Measurements from ENCODE around the gene MCTP1. TPM values are rescaled to one million over a fixed set of nuclear protein-coding genes. Genes with fewer than 3 reads are reported as not detected.

Gene MCTP1
- total RNA-seq, 1 donor from 2014 or later = 1.9 TPM

- Mint-ChIP-seq H3K27me3 (no peaks in the 10 kb centered on the region), H3K36me3 (ENCODE audit: low read depth) (no peaks in the 10 kb centered on the region), H3K4me3 (no peak overlapping the region), H3K27ac (no peak overlapping the region), H3K9me3 (no peaks in the 10 kb centered on the region), H3K4me1 (no peaks in the 10 kb centered on the region)
- intact Hi-C loops (cut with micrococcal nuclease) = loop anchor here (10.0 kb wide), 1 partner anchor 1272 kb away; the partner anchor contains the start of genes NR2F1 and NR2F1-AS1
- POLR2A ChIA-PET = no interaction called here
- CTCF ChIA-PET = no interaction called here
- ATAC-seq (ENCODE audit: low read depth) (no peak), DNase-seq (no peak)
- TF ChIP-seq CTCF (IDR thresholded peaks at IDR 0.05) = no peak
These were observed 427.8 kb downstream of the MCTP1 start for GRCh38 chr5:94857111-94857510.

- Mint-ChIP-seq H3K4me1 (no peaks in the 10 kb centered on the region), H3K27me3 (no peaks in the 10 kb centered on the region), H3K36me3 (ENCODE audit: low read depth) (no peaks in the 10 kb centered on the region), H3K27ac (no peak overlapping the region), H3K4me3 (no peak overlapping the region), H3K9me3 (no peaks in the 10 kb centered on the region)
- no peak for DNase-seq
- ATAC-seq (ENCODE audit: low read depth) = no peak
- intact Hi-C loops (cut with micrococcal nuclease) = loop anchor here (10.0 kb wide), 1 partner anchor 1272 kb away; the partner anchor contains the start of genes NR2F1 and NR2F1-AS1
- TF ChIP-seq CTCF (IDR thresholded peaks at IDR 0.05) = no peak
- CTCF ChIA-PET = no interaction called here
- POLR2A ChIA-PET = no interaction called here
These were observed 428.6 kb downstream of the MCTP1 start for GRCh38 chr5:94856257-94856800.

GRCh38 chr5:94855543-94855942, 429.4 kb downstream of the MCTP1 start:
- ATAC-seq (ENCODE audit: low read depth) (no peak), DNase-seq (no peak)
- Mint-ChIP-seq H3K27me3 (no peaks in the 10 kb centered on the region), H3K4me1 (no peaks in the 10 kb centered on the region), H3K9me3 (no peaks in the 10 kb centered on the region), H3K4me3 (no peak overlapping the region), H3K27ac (no peak overlapping the region), H3K36me3 (ENCODE audit: low read depth) (no peaks in the 10 kb centered on the region)
- CTCF ChIA-PET = no interaction called here
- no peak for TF ChIP-seq CTCF (IDR thresholded peaks at IDR 0.05)
- intact Hi-C loops (cut with micrococcal nuclease) = loop anchor here (10.0 kb wide), 1 partner anchor 1271 kb away; the partner anchor contains the start of genes NR2F1 and NR2F1-AS1
- POLR2A ChIA-PET = interaction anchor here (0.6 kb wide), 1 partner anchor 23 kb away, joined by 3 read pairs; no protein-coding TSS in a partner anchor

DNA sequence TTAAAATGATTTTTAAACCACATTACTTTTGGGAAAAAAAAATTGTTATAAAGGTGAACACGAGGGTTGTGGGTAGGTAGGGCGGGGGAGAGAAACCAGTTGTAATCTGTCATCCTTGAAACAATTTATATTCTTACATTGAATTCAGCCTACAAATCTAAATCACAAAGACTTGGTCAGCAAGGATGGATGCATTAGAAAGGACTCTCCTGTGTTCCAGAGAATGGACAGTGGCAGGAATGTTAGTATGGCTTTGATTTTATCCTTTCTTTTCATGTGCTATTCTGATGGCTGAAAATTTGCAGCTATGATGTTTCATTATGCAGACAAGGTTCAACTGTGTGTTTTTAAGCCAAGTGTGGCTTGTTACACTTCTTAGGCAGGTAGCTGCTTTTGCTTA, 431.8 kb downstream of the MCTP1 start:
- Mint-ChIP-seq H3K4me1 (no peaks in the 10 kb centered on the region), H3K36me3 (ENCODE audit: low read depth) (no peaks in the 10 kb centered on the region), H3K27me3 (no peaks in the 10 kb centered on the region), H3K9me3 (no peaks in the 10 kb centered on the region), H3K27ac (no peak overlapping the region), H3K4me3 (no peak overlapping the region)
- DNase-seq (no peak), ATAC-seq (ENCODE audit: low read depth) (no peak)
- intact Hi-C loops (cut with micrococcal nuclease) = loop anchor here (5.0 to 10.0 kb wide), 3 partner anchors 236 to 1268 kb away; partner anchors contain the start of genes KIAA0825, NR2F1, NR2F1-AS1 and SLF1
- no peak for TF ChIP-seq CTCF (IDR thresholded peaks at IDR 0.05)
- ChIA-PET POLR2A (no interaction called here), CTCF (no interaction called here)

DNA sequence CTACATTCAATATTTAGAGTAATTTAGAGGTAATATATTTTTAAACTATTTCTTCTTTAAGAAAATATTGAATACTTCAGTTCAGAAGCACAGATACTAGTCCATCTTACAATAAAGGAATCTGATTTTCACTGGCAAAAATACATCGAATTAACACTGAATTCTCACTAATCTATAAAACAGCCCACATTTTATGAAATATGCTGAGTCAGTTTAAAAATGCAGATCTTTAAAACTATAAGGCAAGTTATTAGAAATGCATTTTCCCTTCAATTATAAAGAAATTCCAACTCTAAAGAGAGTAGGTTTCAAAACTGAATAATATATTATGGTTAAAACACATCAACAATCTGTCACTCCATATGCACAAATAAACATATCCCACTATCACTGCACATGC, 433.9 kb downstream of the MCTP1 start:
- intact Hi-C loops (cut with micrococcal nuclease) = loop anchor here (1.0 to 10.0 kb wide), 7 partner anchors 113 to 1266 kb away; partner anchors contain the start of genes KIAA0825, NR2F1, NR2F1-AS1 and SLF1
- Mint-ChIP-seq H3K9me3 (no peaks in the 10 kb centered on the region), H3K4me1 (no peaks in the 10 kb centered on the region), H3K27ac (no peak overlapping the region), H3K27me3 (peaks cover 2% of the 10 kb centered on the region), H3K36me3 (ENCODE audit: low read depth) (no peaks in the 10 kb centered on the region), H3K4me3 (no peak overlapping the region)
- no peak for ATAC-seq (ENCODE audit: low read depth)
- no peak for TF ChIP-seq CTCF (IDR thresholded peaks at IDR 0.05)
- CTCF ChIA-PET = no interaction called here
- POLR2A ChIA-PET = no interaction called here
- no peak for DNase-seq

All from activated B cell treated with CpG ODN at 0.5 μM for 24 hours (primary cell).